Measurements from ENCODE around the gene CNTNAP2.

The CNTNAP2 gene

DNA sequence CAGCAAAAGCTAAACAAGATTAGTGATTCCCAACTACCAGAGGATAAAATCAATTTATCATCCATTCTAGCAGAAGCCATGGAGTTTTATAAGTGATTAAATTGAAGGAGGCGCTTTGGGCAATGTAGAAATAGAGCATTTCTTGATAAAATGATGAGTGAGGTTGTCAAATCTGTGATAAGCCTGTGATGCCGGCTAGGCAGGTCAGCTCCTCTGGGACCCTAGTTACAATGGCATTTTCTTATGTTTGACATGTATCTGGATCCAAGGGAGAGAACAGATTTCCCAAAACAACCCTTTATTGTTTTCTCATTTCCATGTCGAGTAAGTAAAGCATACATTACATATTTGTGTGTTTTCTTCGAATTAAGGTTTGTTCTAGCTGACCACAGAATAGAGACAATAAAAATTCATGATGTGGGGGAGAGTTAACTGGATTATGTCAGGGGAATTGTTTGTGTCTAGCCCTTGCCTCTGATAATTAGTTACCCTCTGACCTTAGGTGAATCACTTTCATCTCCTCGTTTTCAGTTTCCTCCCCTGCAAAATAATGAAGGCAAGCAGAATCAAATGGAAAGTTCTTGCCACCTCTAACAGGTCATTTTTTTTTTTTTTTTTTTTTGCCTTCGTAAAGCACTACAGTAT lies 378.5 kb downstream of the CNTNAP2 start:
- H3K4me1 ChIP-seq (ENCODE audit: control insufficient read depth, insufficient read depth, low read length) = no peaks in the 10 kb centered on the region
- no peak overlapping the region for H3K4me3 ChIP-seq (ENCODE audit: low read depth, low read length)
- no peaks in the 10 kb centered on the region for H3K36me3 ChIP-seq (ENCODE audit: control insufficient read depth in 2 of 2, insufficient read depth in 1 of 2, low read length in 2 of 2)
- CTCF ChIA-PET = no interaction called here
- no peak overlapping the region for H3K27ac ChIP-seq (ENCODE audit: extremely low read depth, low read depth, low read length)
- POLR2A ChIA-PET = no interaction called here
- no peak for TF ChIP-seq EGR2 (tag by site-specific recombination; IDR thresholded peaks at IDR 0.05; ENCODE audit: low read depth)
- no peak for TF ChIP-seq ZNF324 (tag by site-specific recombination; IDR thresholded peaks at IDR 0.05)
- no peak for TF ChIP-seq ZNF626 (tag by site-specific recombination; IDR thresholded peaks at IDR 0.05)
- TF ChIP-seq KLF9 (tag by site-specific recombination; IDR thresholded peaks at IDR 0.05; ENCODE audit: low read depth) = no peak
- TF ChIP-seq, protein P1, sequence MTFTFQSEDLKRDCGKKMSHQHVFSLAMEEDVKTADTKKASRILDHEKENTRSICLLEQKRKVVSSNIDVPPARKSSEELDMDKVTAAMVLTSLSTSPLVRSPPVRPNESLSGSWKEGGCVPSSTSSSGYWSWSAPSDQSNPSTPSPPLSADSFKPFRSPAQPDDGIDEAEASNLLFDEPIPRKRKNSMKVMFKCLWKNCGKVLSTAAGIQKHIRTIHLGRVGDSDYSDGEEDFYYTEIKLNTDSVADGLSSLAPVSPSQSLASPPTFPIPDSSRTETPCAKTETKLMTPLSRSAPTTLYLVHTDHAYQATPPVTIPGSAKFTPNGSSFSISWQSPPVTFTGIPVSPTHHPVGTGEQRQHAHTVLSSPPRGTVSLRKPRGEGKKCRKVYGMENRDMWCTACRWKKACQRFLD (tag by site-specific recombination; IDR thresholded peaks at IDR 0.05) = no peak
- no peak for TF ChIP-seq ZBTB17 (tag by site-specific recombination; IDR thresholded peaks at IDR 0.05)
- TF ChIP-seq ZNF837 (tag by site-specific recombination; IDR thresholded peaks at IDR 0.05) = no peak
- no peak for TF ChIP-seq ZNF146 (tag by site-specific recombination; IDR thresholded peaks at IDR 0.05)
- TF ChIP-seq, protein P2, sequence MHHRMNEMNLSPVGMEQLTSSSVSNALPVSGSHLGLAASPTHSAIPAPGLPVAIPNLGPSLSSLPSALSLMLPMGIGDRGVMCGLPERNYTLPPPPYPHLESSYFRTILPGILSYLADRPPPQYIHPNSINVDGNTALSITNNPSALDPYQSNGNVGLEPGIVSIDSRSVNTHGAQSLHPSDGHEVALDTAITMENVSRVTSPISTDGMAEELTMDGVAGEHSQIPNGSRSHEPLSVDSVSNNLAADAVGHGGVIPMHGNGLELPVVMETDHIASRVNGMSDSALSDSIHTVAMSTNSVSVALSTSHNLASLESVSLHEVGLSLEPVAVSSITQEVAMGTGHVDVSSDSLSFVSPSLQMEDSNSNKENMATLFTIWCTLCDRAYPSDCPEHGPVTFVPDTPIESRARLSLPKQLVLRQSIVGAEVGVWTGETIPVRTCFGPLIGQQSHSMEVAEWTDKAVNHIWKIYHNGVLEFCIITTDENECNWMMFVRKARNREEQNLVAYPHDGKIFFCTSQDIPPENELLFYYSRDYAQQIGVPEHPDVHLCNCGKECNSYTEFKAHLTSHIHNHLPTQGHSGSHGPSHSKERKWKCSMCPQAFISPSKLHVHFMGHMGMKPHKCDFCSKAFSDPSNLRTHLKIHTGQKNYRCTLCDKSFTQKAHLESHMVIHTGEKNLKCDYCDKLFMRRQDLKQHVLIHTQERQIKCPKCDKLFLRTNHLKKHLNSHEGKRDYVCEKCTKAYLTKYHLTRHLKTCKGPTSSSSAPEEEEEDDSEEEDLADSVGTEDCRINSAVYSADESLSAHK (tag by site-specific recombination; IDR thresholded peaks at IDR 0.05) = no peak
- no peak for TF ChIP-seq ZFP69B (tag by site-specific recombination; IDR thresholded peaks at IDR 0.05)
- no peak for TF ChIP-seq ZNF530 (tag by site-specific recombination; IDR thresholded peaks at IDR 0.05; ENCODE audit: low read depth)
- TF ChIP-seq KLF1 (tag by site-specific recombination; IDR thresholded peaks at IDR 0.05) = no peak
- TF ChIP-seq, protein P3, sequence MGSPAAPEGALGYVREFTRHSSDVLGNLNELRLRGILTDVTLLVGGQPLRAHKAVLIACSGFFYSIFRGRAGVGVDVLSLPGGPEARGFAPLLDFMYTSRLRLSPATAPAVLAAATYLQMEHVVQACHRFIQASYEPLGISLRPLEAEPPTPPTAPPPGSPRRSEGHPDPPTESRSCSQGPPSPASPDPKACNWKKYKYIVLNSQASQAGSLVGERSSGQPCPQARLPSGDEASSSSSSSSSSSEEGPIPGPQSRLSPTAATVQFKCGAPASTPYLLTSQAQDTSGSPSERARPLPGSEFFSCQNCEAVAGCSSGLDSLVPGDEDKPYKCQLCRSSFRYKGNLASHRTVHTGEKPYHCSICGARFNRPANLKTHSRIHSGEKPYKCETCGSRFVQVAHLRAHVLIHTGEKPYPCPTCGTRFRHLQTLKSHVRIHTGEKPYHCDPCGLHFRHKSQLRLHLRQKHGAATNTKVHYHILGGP (tag by site-specific recombination; IDR thresholded peaks at IDR 0.05) = no peak
- TF ChIP-seq ZNF670 (tag by site-specific recombination; IDR thresholded peaks at IDR 0.05; ENCODE audit: low read depth) = no peak
- TF ChIP-seq ZNF549 (tag by site-specific recombination; IDR thresholded peaks at IDR 0.05) = no peak
- no peaks in the 10 kb centered on the region for H3K9me3 ChIP-seq (ENCODE audit: control insufficient read depth, insufficient read depth, low read depth, low read length)

DNA sequence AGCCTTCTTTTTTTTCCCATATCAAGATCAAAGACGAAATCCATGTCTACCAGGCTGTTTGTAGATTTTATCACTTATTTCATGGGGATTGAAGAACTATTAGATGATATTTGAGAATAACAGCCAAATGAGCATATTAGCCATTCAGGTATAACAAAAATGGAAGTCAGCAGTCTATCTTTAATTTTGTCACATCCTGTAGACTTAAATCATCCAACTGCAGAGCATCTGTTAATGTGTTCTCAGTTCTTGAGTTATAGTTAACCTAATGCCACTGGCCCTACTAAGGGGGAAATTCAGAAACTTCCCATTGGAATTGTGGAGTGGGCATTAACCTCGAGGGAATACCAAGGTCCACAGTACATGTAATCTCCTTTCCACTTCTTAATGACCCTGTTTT lies 380.1 kb downstream of the CNTNAP2 start:
- POLR2A ChIA-PET = no interaction called here
- H3K36me3 ChIP-seq (ENCODE audit: control insufficient read depth in 2 of 2, insufficient read depth in 1 of 2, low read length in 2 of 2) = no peaks in the 10 kb centered on the region
- no peak overlapping the region for H3K27ac ChIP-seq (ENCODE audit: extremely low read depth, low read depth, low read length)
- TF ChIP-seq ZNF426 (tag by site-specific recombination; IDR thresholded peaks at IDR 0.05) (no peak), GFI1B (tag by site-specific recombination; IDR thresholded peaks at IDR 0.05) (no peak), ZNF398 (tag by site-specific recombination; IDR thresholded peaks at IDR 0.05) (no peak), SCRT1 (tag by site-specific recombination; IDR thresholded peaks at IDR 0.05; ENCODE audit: borderline replicate concordance) (no peak), ZNF2 (tag by site-specific recombination; IDR thresholded peaks at IDR 0.05) (no peak), ZNF157 (tag by site-specific recombination; IDR thresholded peaks at IDR 0.05) (no peak)
- no peak overlapping the region for H3K4me3 ChIP-seq (ENCODE audit: low read depth, low read length)
- no peaks in the 10 kb centered on the region for H3K9me3 ChIP-seq (ENCODE audit: control insufficient read depth, insufficient read depth, low read depth, low read length)
- CTCF ChIA-PET = no interaction called here
- H3K4me1 ChIP-seq (ENCODE audit: control insufficient read depth, insufficient read depth, low read length) = no peaks in the 10 kb centered on the region
